GM12878 (cell line): ENCODE measurements around the gene SGF29. TPM values are rescaled to one million over a fixed set of nuclear protein-coding genes. Genes with fewer than 3 reads are reported as not detected.

Source experiments
- ATAC-seq: fragments of 200-7000 bp; cut with Tn5 transposase; 3 replicates; pipeline ENCODE4 v1.9.1; 2020; ENCODE audit warnings: mild to moderate bottlenecking, moderate library complexity
- BruUV-seq: library from RNA; stranded (reverse); fragments of 400-500 nt; replicated peaks from 2 replicates; lab custom pipeline; 2021; lab: Mats Ljungman, UMichigan
- CTCF ChIA-PET: fragments of 300-600 bp; sonication (Branson Sonifier 250); formaldehyde crosslinking; extraction: SDS; loops from one replicate; lab custom pipeline; 2021; ENCODE audit warnings: inconsistent platforms; lab: Yijun Ruan, JAX
- POLR2A ChIA-PET: fragments of 350-600 bp; formaldehyde crosslinking; extraction: SDS; loops from one replicate; lab custom pipeline; 2021; ENCODE audit warnings: inconsistent platforms; lab: Charles Lee
- RAD21 ChIA-PET: fragments of 300-600 bp; sonication (Branson Sonifier 250); formaldehyde crosslinking; loops from one replicate; lab custom pipeline; 2023; ENCODE audit warnings: antibody characterized with exemption; ENCODE audit not compliant: unreplicated experiment; lab: Charles Lee
- SMC1A ChIA-PET: fragments of 300-600 bp; sonication (Branson Sonifier 250); formaldehyde crosslinking; loops from one replicate; lab custom pipeline; 2023; ENCODE audit not compliant: unreplicated experiment, uncharacterized antibody; lab: Charles Lee
- DNase-seq: peaks from one replicate; pipeline ENCODE4 v3.0.0-alpha.2; 2011; ENCODE audit warnings: low read depth, low spot score
- FAIRE-seq: peaks from 3 replicates; lab custom pipeline; 2011; peaks lifted over from hg19 to GRCh38; lab: Jason Lieb, UNC
- H2AFZ ChIP-seq: 2 replicates; pipeline ENCODE4 v1.6.0; 2011; ENCODE audit warnings: low read depth, low read length, control low read depth; ENCODE audit not compliant: control insufficient read depth
- H3K27ac ChIP-seq: 2 replicates; pipeline ENCODE4 v1.5.1; 2011; ENCODE audit warnings: control low read depth; ENCODE audit not compliant: control insufficient read depth, insufficient read depth
- H3K27me3 ChIP-seq, 2 experiments: replicated peaks in 1 of 2; 2 replicates each; pipeline versions ENCODE4 v1.6.0 to v1.6.1; 2011; ENCODE audit warnings: low read length in 1 of 2; ENCODE audit not compliant: control insufficient read depth in 2 of 2, insufficient read depth in 2 of 2
- H3K36me3 ChIP-seq, 2 experiments: 2 replicates each; pipeline ENCODE4 v1.5.1; 2011; ENCODE audit warnings: low read length in 1 of 2; ENCODE audit not compliant: control insufficient read depth in 2 of 2, insufficient read depth in 2 of 2
- H3K4me1 ChIP-seq: 2 replicates; pipeline ENCODE4 v1.6.1; 2011; ENCODE audit warnings: mild to moderate bottlenecking, low read length, moderate library complexity, mixed read lengths; ENCODE audit not compliant: control insufficient read depth, insufficient read depth
- H3K4me2 ChIP-seq: 2 replicates; pipeline ENCODE4 v1.6.0; 2011; ENCODE audit warnings: control low read depth; ENCODE audit not compliant: control insufficient read depth, insufficient read depth
- H3K4me3 ChIP-seq: fragments of 200-600 bp; sonication (generic); 2 replicates; pipeline ENCODE4 v1.5.1; 2016
- H3K79me2 ChIP-seq: 2 replicates; pipeline ENCODE4 v1.6.0; 2011; ENCODE audit warnings: low read length; ENCODE audit not compliant: control insufficient read depth, insufficient read depth
- H3K9ac ChIP-seq: 2 replicates; pipeline ENCODE4 v1.8.0; 2011; ENCODE audit warnings: low read length, control low read depth, mixed read lengths; ENCODE audit not compliant: control insufficient read depth, insufficient read depth
- H3K9me3 ChIP-seq: replicated peaks from 3 replicates; pipeline ENCODE4 v1.5.1; 2011; ENCODE audit warnings: mild to moderate bottlenecking, low read length; ENCODE audit not compliant: control insufficient read depth, insufficient read depth
- H4K20me1 ChIP-seq: 2 replicates; pipeline ENCODE4 v1.6.0; 2011; ENCODE audit not compliant: control insufficient read depth, insufficient read depth
- ATF3 ChIP-seq: IDR thresholded peaks from 2 replicates; pipeline ENCODE4 v1.6.1; 2011; ENCODE audit warnings: low read depth, mild to moderate bottlenecking, low read length, moderate library complexity, borderline replicate concordance; ENCODE audit errors: extremely low read depth
- BACH1 ChIP-seq: fragments of 450-650 bp; IDR thresholded peaks from 2 replicates; pipeline ENCODE4 v1.6.1; 2017; ENCODE audit warnings: mild to moderate bottlenecking, borderline replicate concordance
- CBX3 ChIP-seq: fragments of 200-600 bp; sonication (generic); IDR thresholded peaks from 2 replicates; pipeline ENCODE4 v1.6.1; 2016; ENCODE audit warnings: low read depth, borderline replicate concordance
- CHD1 ChIP-seq: IDR thresholded peaks from 2 replicates; pipeline ENCODE4 v1.6.1; 2012; ENCODE audit warnings: low read depth, low read length, improper control_type of control experiment
- DPF2 ChIP-seq: fragments of 450-650 bp; IDR thresholded peaks from 2 replicates; pipeline ENCODE4 v1.6.1; 2017; ENCODE audit warnings: mild to moderate bottlenecking
- EED ChIP-seq: sonication (generic); IDR thresholded peaks from 2 replicates; pipeline ENCODE4 v1.6.1; 2016; ENCODE audit warnings: antibody characterized with exemption, low read depth
- ELK1 ChIP-seq: IDR thresholded peaks from 2 replicates; pipeline ENCODE4 v1.6.1; 2012; ENCODE audit warnings: low read depth, low read length, improper control_type of control experiment
- IKZF2 ChIP-seq, 2 experiments: fragments of 450-650 bp; IDR thresholded peaks; 2 replicates each; pipeline ENCODE4 v1.6.1; 2017; ENCODE audit warnings: mild to moderate bottlenecking in 2 of 2, moderate library complexity in 2 of 2
- IRF4 ChIP-seq: IDR thresholded peaks from 2 replicates; pipeline ENCODE4 v1.6.1; 2011; ENCODE audit warnings: low read depth, low read length
- MEF2B ChIP-seq: fragments of 450-650 bp; IDR thresholded peaks from 2 replicates; pipeline ENCODE4 v1.6.1; 2018; ENCODE audit warnings: mild to moderate bottlenecking, moderate library complexity; ENCODE audit not compliant: partially characterized antibody, poor library complexity, severe bottlenecking
- MTA3 ChIP-seq: IDR thresholded peaks from 2 replicates; pipeline ENCODE4 v1.6.1; 2012; ENCODE audit warnings: low read length, inconsistent platforms, borderline replicate concordance
- MYC ChIP-seq: IDR thresholded peaks from 2 replicates; pipeline ENCODE4 v1.6.1; 2011; ENCODE audit warnings: mild to moderate bottlenecking, low read length, moderate library complexity, inconsistent platforms; ENCODE audit not compliant: insufficient read depth, insufficient replicate concordance, insufficient read length, severe bottlenecking
- NFIC ChIP-seq: IDR thresholded peaks from 2 replicates; pipeline ENCODE4 v1.6.1; 2012; ENCODE audit warnings: low read depth, mild to moderate bottlenecking, inconsistent platforms, low read length, moderate library complexity
- RAD21 ChIP-seq: IDR thresholded peaks from 2 replicates; pipeline ENCODE4 v1.6.1; 2011; ENCODE audit warnings: mild to moderate bottlenecking, low read depth, low read length, moderate library complexity; ENCODE audit not compliant: insufficient read depth
- RAD51 ChIP-seq: fragments of 450-650 bp; IDR thresholded peaks from 2 replicates; pipeline ENCODE4 v1.6.1; 2016; ENCODE audit warnings: moderate library complexity, mild to moderate bottlenecking, inconsistent platforms
- REST ChIP-seq: IDR thresholded peaks from 2 replicates; pipeline ENCODE4 v1.6.1; 2012; ENCODE audit warnings: mild to moderate bottlenecking, low read depth, low read length
- SIN3A ChIP-seq: IDR thresholded peaks from 2 replicates; pipeline ENCODE4 v1.6.1; 2012; ENCODE audit warnings: low read depth, low read length, improper control_type of control experiment
- SMAD5 ChIP-seq: IDR thresholded peaks from 2 replicates; pipeline ENCODE4 v1.6.1; 2016; ENCODE audit warnings: antibody characterized with exemption, low read depth
- STAT3 ChIP-seq: IDR thresholded peaks from 2 replicates; pipeline ENCODE4 v1.6.1; 2011; ENCODE audit warnings: low read depth, low read length, improper control_type of control experiment
- TARDBP ChIP-seq: IDR thresholded peaks from 2 replicates; pipeline ENCODE4 v1.6.1; 2016; ENCODE audit warnings: borderline replicate concordance
- YY1 ChIP-seq: IDR thresholded peaks from 2 replicates; pipeline ENCODE4 v1.6.1; 2011; ENCODE audit warnings: low read depth, mild to moderate bottlenecking, low read length
- ZBED1 ChIP-seq: IDR thresholded peaks from 2 replicates; pipeline ENCODE4 v1.6.1; 2016; ENCODE audit warnings: borderline replicate concordance
- WGBS: methylation state at CpG from one replicate; pipeline ENCODE4 v1.1.6; 2016; ENCODE audit warnings: low lambda C conversion rate; ENCODE audit not compliant: insufficient replicate concordance, insufficient coverage; ENCODE audit errors: missing lambda C conversion rate; 5-methylcytosine and 5-hydroxymethylcytosine counted together
- in situ Hi-C: fragments of 300-500 bp; cut with MboI; formaldehyde crosslinking; loops from 9 replicates; pipeline ENCODE4 v1.14.3; 2018; ENCODE audit warnings: mixed read lengths
- intact Hi-C: fragments of 100-400 bp; cut with micrococcal nuclease; formaldehyde crosslinking; loops from one replicate; pipeline ENCODE4 v1.14.2; 2022; ENCODE audit not compliant: unreplicated experiment
- polyA plus RNA-seq, 11 experiments: library from polyadenylated mRNA; depleted of rRNA in 4 of 11; unstranded in 6 of 11; stranded (reverse) in 5 of 11; fragments of >200 nt; fragmentation: Nextera tagmentation in 4 of 11; fragmentation: Illumina TruSeq in 1 of 11; extraction: Ambion mirVana in 4 of 11; extraction: Trizol in 1 of 11; gene quantifications; 1 replicate in 1 of 11; 2 replicates in 10 of 11; pipeline versions ENCODE4 v1.2.1 to v1.2.3, GENCODE V29; 2011 to 2016; ENCODE audit warnings: inconsistent platforms in 2 of 11, missing spikeins in 2 of 11, low read depth in 1 of 11
- total RNA-seq, 4 experiments: library from RNA; depleted of rRNA in 3 of 4; stranded (reverse); fragments of >200 nt in 3 of 4; fragmentation: Illumina TruSeq in 1 of 4; extraction: Trizol in 1 of 4; gene quantifications; 2 replicates each; pipeline versions ENCODE4 v1.2.1 to v1.2.3, GENCODE V29; 2013 to 2021

Gene SGF29
- total and polyA plus RNA-seq, 10 of the 15 experiments (the other 5 are each of a cell fraction or from before 2014, with no cell fraction given): 2.2 to 20.1 (median 12.3) TPM

- no peak for TF ChIP-seq ELK1
- no peak for TF ChIP-seq TARDBP
- no peak for TF ChIP-seq YY1
- TF ChIP-seq CHD1: no peak
- TF ChIP-seq MYC: no peak
- no peak for TF ChIP-seq IRF4
- no peak for TF ChIP-seq MEF2B
- TF ChIP-seq NFIC: no peak
- no peak for TF ChIP-seq DPF2
- no peak for TF ChIP-seq STAT3
- TF ChIP-seq SIN3A: no peak
These were observed 4.7 kb downstream of the SGF29 start (continued) for GRCh38 chr16:28558456-28558855.

- 96% methylated on average over 7 of the region's 7 CpGs for WGBS
- BruUV-seq: no TSS peak
- no peak for FAIRE-seq
- TF ChIP-seq CBX3: no peak
- no peak for TF ChIP-seq ATF3
- TF ChIP-seq RAD21: no peak
- no peak for TF ChIP-seq EED
- no peak for TF ChIP-seq ZBED1
- TF ChIP-seq BACH1: no peak
- no peak for TF ChIP-seq IKZF2 (IDR thresholded peaks at IDR 0.05)
- no peak for TF ChIP-seq RAD51
- no peak for TF ChIP-seq SMAD5
- no peak for TF ChIP-seq MTA3
- no peak for TF ChIP-seq REST
These were observed 8.0 kb downstream of the SGF29 start for GRCh38 chr16:28561557-28562187.

More at GRCh38 chr16:28561557-28562187, 8.0 kb downstream of the SGF29 start:
- ChIA-PET POLR2A (no interaction called here), CTCF (no interaction called here), SMC1A (no interaction called here), RAD21 (no interaction called here)
- Histone ChIP-seq H3K9me3 (no peaks in the 10 kb centered on the region; the same call in 2 of the 3 replicates), H4K20me1 (no peaks in the 10 kb centered on the region), H3K36me3 (no peaks in the 10 kb centered on the region), H3K9ac (no peak overlapping the region), H3K4me2 (no peak overlapping the region), H3K4me1 (peaks cover 2% of the 10 kb centered on the region), H3K27ac (no peak overlapping the region), H3K79me2 (no peaks in the 10 kb centered on the region), H2AFZ (no peak overlapping the region), H3K4me3 (no peak overlapping the region), H3K27me3 (no peaks in the 10 kb centered on the region)
- DNase-seq: no peak
- ATAC-seq: no peak
- in situ Hi-C loops: no loop called here
- intact Hi-C loops: no loop called here
